ENCODE results near the gene TAS2R4. TPM values are rescaled to one million over a fixed set of nuclear protein-coding genes. Genes with fewer than 3 reads are reported as not detected.
"Not testable (repeated sequence)": the region's sequence is repeated elsewhere in the genome, so short reads cannot be mapped to it uniquely, and the experiment has no call there.

TAS2R4 gene
- total RNA-seq, 1 donor from 2014 or later: 1.1 TPM

DNA sequence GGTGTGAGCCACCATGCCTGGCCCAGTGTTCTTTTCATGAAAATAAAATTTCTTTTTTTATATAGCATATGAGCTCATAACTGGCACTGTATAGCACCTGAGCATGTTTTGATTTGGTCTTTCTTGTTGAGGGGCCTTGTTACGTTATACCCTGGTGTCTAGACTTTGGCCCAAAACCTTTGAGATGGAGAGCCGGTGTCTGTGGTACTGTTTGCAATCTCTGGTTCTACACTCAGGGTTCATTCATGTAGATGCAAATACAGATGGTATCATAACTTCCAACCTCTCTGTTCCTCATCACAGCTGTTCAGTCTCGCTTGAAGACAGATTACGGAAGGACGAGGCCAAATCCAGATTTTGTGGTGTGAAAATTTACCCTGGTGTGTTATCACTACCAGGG is 13.4 kb downstream of the TAS2R4 start, which contains the start of gene TAS2R5:
Gene TAS2R5 (plus strand): TSS at position 301 of the 400 bp plus-strand sequence. CDS start 145 bp downstream, outside the sequence.
- Mint-ChIP-seq H3K4me1 (peaks cover 8% of the 10 kb centered on the region), H3K27me3 (ENCODE audit: low read depth) (no peaks in the 10 kb centered on the region), H3K36me3 (ENCODE audit: low read depth) (peaks cover 7% of the 10 kb centered on the region), H3K9me3 (no peaks in the 10 kb centered on the region), H3K4me3 (no peak within 1 kb of the TSS), H3K27ac (ENCODE audit: unreplicated experiment) (no peak within 1 kb of the TSS)
- DNase-seq (ENCODE audit: low read depth, low spot score): no peak
- no peak for TF ChIP-seq CTCF (conservative IDR thresholded peaks at IDR 0.05)

DNA sequence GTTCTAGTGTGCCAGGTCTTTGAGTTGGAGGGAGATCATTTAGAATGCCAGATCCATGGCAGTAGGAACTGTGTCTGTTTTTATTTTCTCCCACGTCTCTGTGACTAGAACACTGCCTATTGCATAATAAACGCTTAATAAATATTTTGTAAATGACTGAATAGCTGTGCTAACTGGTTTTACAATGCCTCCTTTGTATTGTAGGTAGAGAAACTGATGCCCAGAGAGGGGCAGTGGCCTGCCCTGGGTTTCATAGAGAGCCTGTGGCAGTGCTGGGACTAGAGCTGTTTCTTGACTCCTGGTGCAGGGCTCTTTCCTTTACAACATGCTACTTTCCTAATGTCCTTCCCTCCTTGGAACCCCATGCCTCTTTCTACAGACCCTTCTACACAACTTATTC is 16.1 kb downstream of the TAS2R4 start:
- H3K4me1 Mint-ChIP-seq: peaks cover 3% of the 10 kb centered on the region
- no peak overlapping the region for H3K4me3 Mint-ChIP-seq
- H3K36me3 Mint-ChIP-seq (ENCODE audit: low read depth): peaks cover 11% of the 10 kb centered on the region
- H3K27ac Mint-ChIP-seq (ENCODE audit: unreplicated experiment): no peak overlapping the region
- no peak for TF ChIP-seq CTCF (conservative IDR thresholded peaks at IDR 0.05)
- no peak for DNase-seq (ENCODE audit: low read depth, low spot score)
- no peaks in the 10 kb centered on the region for H3K9me3 Mint-ChIP-seq
- no peaks in the 10 kb centered on the region for H3K27me3 Mint-ChIP-seq (ENCODE audit: low read depth)

DNA sequence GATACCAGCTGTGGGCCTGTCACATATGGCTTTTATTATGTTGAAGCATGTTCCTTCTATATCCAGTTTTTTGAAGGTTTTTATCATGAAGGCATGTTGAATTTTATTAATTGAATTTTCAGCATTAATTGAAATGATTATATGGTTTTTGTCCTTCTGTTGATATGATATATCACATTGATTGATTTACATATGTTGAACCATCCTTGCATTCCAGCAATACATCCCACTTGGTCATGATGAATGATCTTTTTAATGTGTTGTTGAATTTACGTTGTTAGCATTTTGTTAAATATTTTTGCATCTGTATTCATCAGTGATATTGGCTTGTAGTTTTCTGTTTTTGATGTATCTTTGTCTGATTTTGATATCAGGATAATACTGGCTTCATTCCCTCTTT is 43.6 kb downstream of the TAS2R4 start:
- peaks cover 23% of the 10 kb centered on the region for H3K9me3 Mint-ChIP-seq

DNA sequence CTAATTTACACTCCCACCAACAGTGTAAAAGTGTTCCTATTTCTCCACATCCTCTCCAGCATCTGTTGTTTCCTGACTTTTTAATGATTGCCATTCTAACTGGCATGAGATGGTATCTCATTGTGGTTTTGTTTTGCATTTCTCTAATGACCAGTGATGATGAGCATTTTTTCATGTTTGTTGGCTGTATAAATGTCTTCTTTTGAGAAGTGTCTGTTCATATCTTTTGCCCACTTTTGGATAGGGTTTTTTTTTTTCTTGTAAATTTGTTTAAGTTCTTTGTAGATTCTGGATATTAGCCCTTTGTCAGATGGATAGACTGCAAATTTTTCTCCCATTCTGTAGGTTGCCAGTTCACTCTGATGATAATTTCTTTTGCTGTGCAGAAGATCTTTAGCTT is 46.0 kb downstream of the TAS2R4 start:
- not testable (repeated sequence) for H3K4me3 Mint-ChIP-seq

More for the DNA sequence above, 43.6 kb downstream of the TAS2R4 start:
- H3K27me3 Mint-ChIP-seq (ENCODE audit: low read depth): no peaks in the 10 kb centered on the region
- no peak for TF ChIP-seq CTCF (conservative IDR thresholded peaks at IDR 0.05)
- no peaks in the 10 kb centered on the region for H3K4me1 Mint-ChIP-seq
- no peak for DNase-seq (ENCODE audit: low read depth, low spot score)
- H3K27ac Mint-ChIP-seq (ENCODE audit: unreplicated experiment): no peak overlapping the region
- H3K4me3 Mint-ChIP-seq: no peak overlapping the region
- peaks cover 40% of the 10 kb centered on the region for H3K36me3 Mint-ChIP-seq (ENCODE audit: low read depth)

More for the DNA sequence above, 46.0 kb downstream of the TAS2R4 start:
- DNase-seq (ENCODE audit: low read depth, low spot score); H3K4me1 Mint-ChIP-seq; H3K27me3 Mint-ChIP-seq (ENCODE audit: low read depth); H3K27ac Mint-ChIP-seq (ENCODE audit: unreplicated experiment): not testable (repeated sequence)
- peaks cover 21% of the 10 kb centered on the region for H3K9me3 Mint-ChIP-seq
- H3K36me3 Mint-ChIP-seq (ENCODE audit: low read depth): peaks cover 36% of the 10 kb centered on the region

Other genes with a start within 250 kb of the TAS2R4 start
- gene AGK, start 225.3 kb upstream of the TAS2R4 start, total RNA-seq: 35.7 and 36.9 TPM in 2 replicates
- 30.7 and 33.7 TPM in 2 replicates for gene DENND11, start 74.5 kb upstream of the TAS2R4 start, total RNA-seq
- not detected in 2 replicates for gene WEE2, start 68.3 kb upstream of the TAS2R4 start, total RNA-seq
- gene SSBP1, start 38.3 kb upstream of the TAS2R4 start, total RNA-seq: 159 and 163 TPM in 2 replicates
- 1.8 and 2.2 TPM in 2 replicates for gene TAS2R3, start 12.6 kb upstream of the TAS2R4 start, total RNA-seq
- gene TAS2R5, start 13.5 kb downstream of the TAS2R4 start, total RNA-seq: 1.5 and 2.3 TPM in 2 replicates
- not detected in 2 replicates for gene PRSS37, start 64.8 kb downstream of the TAS2R4 start, total RNA-seq
- not detected in 2 replicates for gene OR9A4, start 139.7 kb downstream of the TAS2R4 start, total RNA-seq
- gene CLEC5A, start 170.3 kb downstream of the TAS2R4 start, total RNA-seq: not detected in 2 replicates
- gene TAS2R38, start 197.1 kb downstream of the TAS2R4 start, total RNA-seq: not detected in 2 replicates
- gene MGAM, start 219.2 kb downstream of the TAS2R4 start, total RNA-seq: 0.59 and 1.2 TPM in 2 replicates